ENCODE results near the gene ITGB4.

Gene ITGB4

DNA sequence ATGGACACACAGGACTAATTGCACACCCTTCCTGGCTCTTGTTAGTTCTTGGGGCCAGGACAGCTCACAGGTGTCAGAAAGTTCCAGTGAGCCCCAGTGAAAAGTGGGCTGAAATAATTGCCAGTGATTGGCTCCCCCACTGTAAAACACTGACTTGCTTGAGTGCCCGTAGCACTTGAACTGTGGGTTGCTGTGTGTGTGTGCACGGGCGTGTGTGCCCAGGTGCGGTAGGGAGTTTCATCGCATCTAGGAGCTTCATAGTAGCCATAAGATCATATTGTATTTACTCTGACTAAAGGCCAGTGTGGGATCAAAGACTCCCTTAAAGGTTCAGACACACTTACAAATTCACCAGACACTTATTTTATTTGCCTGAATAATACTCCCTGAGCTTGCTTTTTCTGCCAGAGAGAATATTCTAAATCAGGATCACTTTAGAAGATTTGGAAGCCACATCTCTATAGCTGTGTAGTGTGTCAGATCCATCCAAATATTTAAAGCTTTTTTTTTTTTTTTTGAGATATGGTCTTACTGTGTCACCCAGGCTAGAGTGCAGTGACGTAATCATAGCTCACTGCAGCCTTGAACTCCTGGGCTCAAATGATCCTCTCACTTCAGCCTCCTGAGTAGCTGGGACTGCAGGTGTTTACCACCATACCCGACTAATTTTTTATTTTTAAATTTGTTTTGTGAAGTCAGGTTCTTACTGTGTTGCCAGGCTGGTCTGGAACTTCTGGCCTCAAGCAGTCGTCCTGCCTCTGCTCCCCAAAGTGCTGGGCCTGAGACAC is 74.8 kb downstream of the ITGB4 start:
- H3K27ac Mint-ChIP-seq, result no peak overlapping the region
- H3K36me3 Mint-ChIP-seq, result peaks cover 5% of the 10 kb centered on the region
- H3K27me3 Mint-ChIP-seq, result no peaks in the 10 kb centered on the region
- no peaks in the 10 kb centered on the region for H3K9me3 Mint-ChIP-seq (ENCODE audit: low read depth)
- peaks cover 28% of the 10 kb centered on the region for H3K4me1 Mint-ChIP-seq (ENCODE audit: low read depth)
- H3K4me3 Mint-ChIP-seq, result no peak overlapping the region

GRCh38 chr17:75799402-75799801 is 78.1 kb downstream of the ITGB4 start:
- Mint-ChIP-seq H3K27ac (no peak overlapping the region), H3K4me1 (ENCODE audit: low read depth) (peaks cover 13% of the 10 kb centered on the region), H3K36me3 (peaks cover 5% of the 10 kb centered on the region), H3K4me3 (no peak overlapping the region), H3K27me3 (no peaks in the 10 kb centered on the region), H3K9me3 (ENCODE audit: low read depth) (no peaks in the 10 kb centered on the region)

DNA sequence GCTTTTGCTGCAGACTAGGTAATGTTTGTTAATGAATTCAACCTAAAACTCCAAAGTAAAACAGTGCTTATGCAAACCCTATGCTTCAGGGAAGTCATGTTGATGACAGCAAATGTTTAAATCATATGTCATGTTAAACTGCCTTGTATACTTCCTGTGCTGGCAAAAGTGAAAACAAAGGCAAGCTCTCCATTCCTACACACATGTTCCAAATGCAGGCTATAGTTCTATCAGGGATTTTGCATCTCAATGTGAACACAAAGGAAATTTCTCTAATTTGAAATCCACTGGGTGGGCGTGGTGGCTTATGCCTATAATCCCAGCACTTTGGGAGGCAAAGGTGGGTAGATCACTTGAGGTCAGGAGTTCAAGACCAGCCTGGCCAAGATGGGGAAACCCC is 82.6 kb downstream of the ITGB4 start:
- Mint-ChIP-seq H3K4me1 (ENCODE audit: low read depth) (peaks cover 9% of the 10 kb centered on the region), H3K4me3 (no peak overlapping the region)

DNA sequence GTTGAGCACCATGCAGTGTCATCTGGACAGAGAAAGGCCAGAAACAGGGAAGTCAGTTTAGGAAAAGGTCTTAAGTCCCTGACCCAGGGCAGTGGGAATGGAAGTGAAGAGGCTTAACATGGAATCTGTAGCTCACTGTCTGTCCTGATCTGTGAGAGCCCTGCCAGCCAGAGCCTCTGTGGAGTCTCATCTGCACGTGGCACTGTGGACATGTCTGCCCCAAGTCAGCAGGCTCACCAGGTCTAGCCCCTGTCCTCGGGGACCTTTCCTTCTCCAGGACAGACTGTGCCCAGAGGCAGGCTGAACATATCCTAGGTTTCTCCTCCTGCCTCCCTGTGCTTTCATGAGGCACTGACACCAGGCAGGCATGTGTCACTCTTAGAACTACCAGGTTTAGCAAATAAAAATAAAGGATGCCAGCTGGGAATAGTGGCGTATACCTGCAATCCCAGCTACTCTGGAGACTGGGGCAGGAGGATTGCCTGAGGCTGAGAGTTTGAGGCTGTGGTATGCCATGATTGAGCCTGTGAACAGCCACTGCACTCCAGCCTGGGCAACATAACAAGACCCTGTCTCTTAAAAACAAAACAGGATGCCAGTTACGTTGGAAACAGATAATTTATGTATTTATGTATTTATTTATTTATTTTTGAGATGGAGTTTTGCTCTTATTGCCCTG is 85.7 kb downstream of the ITGB4 start:
- H3K27ac Mint-ChIP-seq, result no peak overlapping the region
- H3K4me1 Mint-ChIP-seq (ENCODE audit: low read depth), result peaks cover 9% of the 10 kb centered on the region
- H3K9me3 Mint-ChIP-seq (ENCODE audit: low read depth), result no peaks in the 10 kb centered on the region
- H3K27me3 Mint-ChIP-seq, result no peaks in the 10 kb centered on the region
- no peaks in the 10 kb centered on the region for H3K36me3 Mint-ChIP-seq
- no peak overlapping the region for H3K4me3 Mint-ChIP-seq

More for the DNA sequence above, 82.6 kb downstream of the ITGB4 start:
- Mint-ChIP-seq H3K27ac (no peak overlapping the region), H3K36me3 (peaks cover 2% of the 10 kb centered on the region), H3K27me3 (no peaks in the 10 kb centered on the region), H3K9me3 (ENCODE audit: low read depth) (no peaks in the 10 kb centered on the region)

All from activated naive CD8-positive, alpha-beta T cell (primary cell).